Breast epithelium (tissue), 4 donors: ENCODE measurements around the gene RITA1. TPM values are rescaled to one million over a fixed set of nuclear protein-coding genes. Genes with fewer than 3 reads are reported as not detected.
"Not testable (repeated sequence)": the region's sequence is repeated elsewhere in the genome, so short reads cannot be mapped to it uniquely, and the experiment has no call there.

Source experiments
- DNase-seq, 2 donors: peaks; one replicate each; pipeline ENCODE4 v3.0.0-alpha.2; 2019; ENCODE audit warnings: low spot score in 2 of 2
- H3K27ac ChIP-seq, 2 donors: fragments of 200-600 bp; sonication (generic) in 1 of 2; one replicate each; pipeline ENCODE4 v1.5.1; 2016 to 2019; ENCODE audit warnings: mild to moderate bottlenecking in 1 of 2
- H3K27me3 ChIP-seq, 2 donors: fragments of 200-600 bp; sonication (generic) in 1 of 2; one replicate each; pipeline versions ENCODE4 v1.5.1 to v1.6.0; 2017 to 2019; ENCODE audit warnings: control low read depth in 1 of 2, mild to moderate bottlenecking in 1 of 2
- H3K36me3 ChIP-seq: fragments of 200-600 bp; one replicate; pipeline ENCODE4 v1.5.1; 2019
- H3K4me1 ChIP-seq, 2 donors: fragments of 200-600 bp; sonication (generic); one replicate each; pipeline ENCODE4 v1.5.1; 2016 to 2019; ENCODE audit warnings: control low read depth in 1 of 2
- H3K4me3 ChIP-seq, 3 donors: fragments of 200-600 bp; sonication (generic); 1 replicate in 2 of 3; 2 replicates in 1 of 3; pipeline ENCODE4 v1.5.1; 2016 to 2019; ENCODE audit warnings: mild to moderate bottlenecking in 3 of 3, moderate library complexity in 2 of 3
- H3K9me3 ChIP-seq, 2 donors: fragments of 200-600 bp; sonication (generic) in 1 of 2; one replicate each; pipeline ENCODE4 v1.5.1; 2016 to 2019; ENCODE audit warnings: control low read depth in 1 of 2
- CTCF ChIP-seq, 3 donors: fragments of 450-650 bp; IDR thresholded peaks; one replicate each; pipeline ENCODE4 v1.5.1; 2016 to 2017; ENCODE audit warnings: antibody characterized with exemption in 3 of 3, mild to moderate bottlenecking in 3 of 3, moderate library complexity in 3 of 3
- POLR2A ChIP-seq: fragments of 450-650 bp; IDR thresholded peaks from one replicate; pipeline ENCODE4 v1.6.1; 2016; ENCODE audit warnings: antibody characterized with exemption, mild to moderate bottlenecking, moderate library complexity
- POLR2AphosphoS5 ChIP-seq, 3 donors: sonication (generic); formaldehyde crosslinking; IDR thresholded peaks; one replicate each; pipeline ENCODE4 v1.6.1; 2017; ENCODE audit warnings: antibody characterized with exemption in 3 of 3
- intact Hi-C: fragments of 100-400 bp; cut with DNase I; formaldehyde crosslinking; loops from one replicate; pipeline ENCODE4 v1.15.1; 2023; ENCODE audit warnings: low total_unique reads
- total RNA-seq, 3 donors: library from RNA; depleted of rRNA; stranded (reverse); fragments of >200 nt; gene quantifications; one replicate each; pipeline ENCODE4 v1.1.0, GENCODE V29; 2016

RITA1 gene
- total RNA-seq, 3 donors from 2014 or later, result 9.4 to 22.4 (median 15.4) TPM

GRCh38 chr12:113138826-113139225 is 46.7 kb upstream of the RITA1 start:
- no peak for DNase-seq

GRCh38 chr12:113140706-113141105 is 44.8 kb upstream of the RITA1 start:
- no peak overlapping the region for H3K27ac ChIP-seq
- peaks cover 0 to 6% of the 10 kb centered on the region in 2 donors for H3K4me1 ChIP-seq
- no peak overlapping the region for H3K4me3 ChIP-seq
- no peak for DNase-seq
- peaks cover 0 to 7% of the 10 kb centered on the region in 2 donors for H3K27me3 ChIP-seq
- TF ChIP-seq POLR2A, result no peak
- no peak for TF ChIP-seq POLR2AphosphoS5 (IDR thresholded peaks at IDR 0.05)
- TF ChIP-seq CTCF (IDR thresholded peaks at IDR 0.05), result no peak
- intact Hi-C loops, result no loop called here
- H3K9me3 ChIP-seq, result no peaks in the 10 kb centered on the region
- no peaks in the 10 kb centered on the region for H3K36me3 ChIP-seq

More at GRCh38 chr12:113138826-113139225, 46.7 kb upstream of the RITA1 start:
- no peaks in the 10 kb centered on the region for H3K9me3 ChIP-seq
- no peak overlapping the region for H3K4me3 ChIP-seq
- TF ChIP-seq POLR2A (no peak), CTCF (IDR thresholded peaks at IDR 0.05) (no peak), POLR2AphosphoS5 (IDR thresholded peaks at IDR 0.05) (no peak)
- no peaks in the 10 kb centered on the region for H3K36me3 ChIP-seq
- H3K4me1 ChIP-seq, result peaks cover 0 to 6% of the 10 kb centered on the region in 2 donors
- intact Hi-C loops, result no loop called here
- H3K27ac ChIP-seq, result no peak overlapping the region
- peaks cover 0 to 12% of the 10 kb centered on the region in 2 donors for H3K27me3 ChIP-seq

GRCh38 chr12:113141716-113142115 is 43.8 kb upstream of the RITA1 start:
- H3K4me1 ChIP-seq, intact Hi-C loops: not testable (repeated sequence)
- peak overlapping the region; percentile 75 to 88 for H3K27ac ChIP-seq

GRCh38 chr12:113142173-113142885 is 43.2 kb upstream of the RITA1 start:
- no peaks in the 10 kb centered on the region for H3K9me3 ChIP-seq
- peak overlapping the region; percentile 75 to 88 for H3K27ac ChIP-seq
- H3K4me3 ChIP-seq, result no peak overlapping the region
- intact Hi-C loops, result no loop called here
- no peaks in the 10 kb centered on the region for H3K36me3 ChIP-seq
- H3K4me1 ChIP-seq, result peaks cover 0 to 6% of the 10 kb centered on the region in 2 donors
- no peaks in the 10 kb centered on the region for H3K27me3 ChIP-seq
- peak in 1 of 2 donors; percentile 88 for DNase-seq
- TF ChIP-seq POLR2AphosphoS5 (IDR thresholded peaks at IDR 0.05) (peak in 1 of 3 donors; percentile 15), POLR2A (no peak), CTCF (IDR thresholded peaks at IDR 0.05) (no peak)

More at GRCh38 chr12:113141716-113142115, 43.8 kb upstream of the RITA1 start:
- DNase-seq, H3K27me3 ChIP-seq, H3K4me3 ChIP-seq, H3K36me3 ChIP-seq, H3K9me3 ChIP-seq: not testable (repeated sequence)

- H3K27ac ChIP-seq, result peak overlapping the region; percentile 75 to 88
- no peaks in the 10 kb centered on the region for H3K36me3 ChIP-seq
- H3K27me3 ChIP-seq, result no peaks in the 10 kb centered on the region
- TF ChIP-seq POLR2AphosphoS5 (IDR thresholded peaks at IDR 0.05), result no peak
- no peak for TF ChIP-seq POLR2A
- no peak for TF ChIP-seq CTCF (IDR thresholded peaks at IDR 0.05)
- DNase-seq, result no peak
- peaks cover 0 to 6% of the 10 kb centered on the region in 2 donors for H3K4me1 ChIP-seq
- no peaks in the 10 kb centered on the region for H3K9me3 ChIP-seq
- intact Hi-C loops, result no loop called here
- no peak overlapping the region for H3K4me3 ChIP-seq
Measured at GRCh38 chr12:113142886-113143332, 42.6 kb upstream of the RITA1 start.
